NCI-H526 treated with DMSO at 0.1 percent for 48 hours (cell line): Measurements from ENCODE around the gene HMOX1.
"Not testable (repeated sequence)": the region's sequence is repeated elsewhere in the genome, so short reads cannot be mapped to it uniquely, and the experiment has no call there.

Experiments used
- DNase-seq: peaks from one replicate; lab custom pipeline; 2025; lab: John Stamatoyannopoulos, UW

Gene HMOX1

DNA sequence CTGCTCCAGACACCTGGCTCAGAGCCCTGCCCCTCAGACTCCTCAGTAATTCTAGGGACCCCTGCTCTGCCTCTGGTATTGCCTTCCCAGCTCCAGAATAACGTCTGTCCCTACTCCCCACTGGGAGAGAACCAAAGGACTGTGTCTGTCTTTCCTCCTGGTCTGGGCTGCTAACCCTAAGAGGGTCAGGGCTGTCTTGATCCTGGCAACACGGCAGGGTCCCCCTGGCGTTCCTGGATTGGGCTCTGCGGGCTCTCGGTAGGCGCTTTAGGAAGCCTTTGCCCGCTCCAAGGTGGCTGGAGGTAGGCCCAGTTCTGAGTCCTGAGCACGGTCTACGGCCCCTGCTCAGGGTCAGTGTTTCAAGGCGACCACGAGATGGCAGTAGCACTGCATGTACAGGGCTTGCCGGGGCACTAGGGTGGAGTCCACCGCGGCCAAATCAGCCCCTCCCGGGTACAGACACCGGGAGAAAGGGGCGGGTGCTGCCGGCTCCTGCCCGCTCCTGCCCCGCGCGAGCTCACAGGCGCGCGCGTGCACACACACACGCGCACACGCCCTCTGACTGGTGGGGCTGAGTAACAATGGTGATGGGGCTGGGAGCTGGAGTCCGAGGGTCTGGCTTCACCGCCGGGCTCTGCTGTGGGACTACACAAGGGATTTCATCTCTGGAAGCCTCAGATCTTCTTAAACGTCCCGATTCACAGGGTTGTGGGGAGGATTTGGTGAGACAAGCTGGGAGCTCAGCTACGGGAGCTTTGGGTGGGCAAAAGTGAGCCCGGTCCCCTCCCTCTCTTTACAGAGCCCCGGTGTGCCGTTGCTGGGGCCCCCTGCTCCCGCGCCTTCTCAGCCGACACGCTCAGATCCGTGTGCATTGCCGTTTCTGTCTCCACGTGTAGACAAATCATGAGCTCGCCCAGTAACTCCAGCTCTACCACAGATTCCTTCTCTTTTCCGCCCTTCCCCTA is 30.1 kb upstream of the HMOX1 start:
- DNase-seq, result peak; percentile 63

DNA sequence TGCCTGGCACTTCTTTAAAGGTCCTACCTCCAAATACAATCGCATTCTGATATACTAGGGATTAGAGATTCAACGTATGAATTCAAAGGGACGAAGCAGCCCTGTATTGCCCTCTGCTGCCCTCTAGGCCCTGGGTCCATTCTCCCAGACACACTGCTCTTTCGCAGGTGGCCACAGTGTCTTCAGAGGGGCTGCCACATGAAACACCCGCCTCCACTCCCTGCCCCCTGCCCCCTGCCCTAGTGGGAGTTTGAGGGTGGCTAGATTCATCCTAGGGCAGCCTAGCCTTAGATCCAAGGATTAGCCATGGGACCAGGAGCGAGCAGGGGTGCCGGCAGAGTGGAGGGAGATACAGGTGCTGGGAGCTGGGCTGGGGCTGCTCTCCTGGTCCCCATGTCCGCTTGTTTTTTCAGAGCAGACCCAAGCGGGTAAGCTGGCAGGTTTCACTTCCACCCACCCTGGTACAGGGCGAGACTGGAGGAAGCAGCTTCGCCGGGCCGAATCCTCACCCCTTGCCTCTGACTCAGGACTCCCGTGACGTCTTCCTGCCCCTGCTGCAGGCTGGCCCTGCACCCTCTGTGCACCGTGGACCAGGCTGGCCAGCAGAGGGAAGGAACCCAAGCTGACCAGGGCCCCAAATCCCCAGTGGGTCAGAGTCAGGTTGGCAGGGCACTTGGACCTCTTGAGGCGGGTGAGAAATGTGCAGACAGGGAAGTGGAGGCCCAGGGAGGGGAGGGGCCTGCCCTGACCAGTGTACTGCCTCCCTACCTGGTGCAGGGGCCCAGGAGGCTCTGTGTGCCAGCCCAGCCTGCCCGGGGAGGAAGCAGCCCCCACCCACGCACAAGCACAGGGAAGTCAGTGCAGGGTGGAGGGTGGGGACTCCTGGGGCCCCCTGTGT is 28.4 kb upstream of the HMOX1 start:
- DNase-seq, result no peak

- no peak for DNase-seq
Observed at GRCh38 chr22:35353318-35353717, 27.6 kb upstream of the HMOX1 start.

DNA sequence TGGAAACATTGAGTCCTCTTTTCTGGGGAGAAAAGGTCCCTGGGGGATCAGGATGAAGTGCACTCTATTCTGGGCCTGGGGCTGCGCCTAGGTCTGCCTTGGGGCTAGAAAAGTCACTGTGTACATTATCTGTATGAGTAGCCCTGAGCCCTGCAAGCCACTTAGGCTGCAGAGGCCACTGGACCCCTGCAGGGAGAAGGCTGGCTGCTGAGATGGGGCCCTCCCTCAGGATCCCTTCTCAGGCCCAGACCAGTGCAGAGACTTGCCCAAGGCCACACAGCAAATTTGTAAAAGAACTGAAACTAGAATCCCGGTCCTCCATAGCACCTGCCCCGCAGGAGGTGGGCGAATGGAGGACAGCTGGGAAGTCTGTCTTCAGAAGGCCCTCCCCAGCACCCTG is 26.8 kb upstream of the HMOX1 start:
- no peak for DNase-seq

- no peak for DNase-seq
Observed at GRCh38 chr22:35357883-35358621, 22.8 kb upstream of the HMOX1 start.

DNA sequence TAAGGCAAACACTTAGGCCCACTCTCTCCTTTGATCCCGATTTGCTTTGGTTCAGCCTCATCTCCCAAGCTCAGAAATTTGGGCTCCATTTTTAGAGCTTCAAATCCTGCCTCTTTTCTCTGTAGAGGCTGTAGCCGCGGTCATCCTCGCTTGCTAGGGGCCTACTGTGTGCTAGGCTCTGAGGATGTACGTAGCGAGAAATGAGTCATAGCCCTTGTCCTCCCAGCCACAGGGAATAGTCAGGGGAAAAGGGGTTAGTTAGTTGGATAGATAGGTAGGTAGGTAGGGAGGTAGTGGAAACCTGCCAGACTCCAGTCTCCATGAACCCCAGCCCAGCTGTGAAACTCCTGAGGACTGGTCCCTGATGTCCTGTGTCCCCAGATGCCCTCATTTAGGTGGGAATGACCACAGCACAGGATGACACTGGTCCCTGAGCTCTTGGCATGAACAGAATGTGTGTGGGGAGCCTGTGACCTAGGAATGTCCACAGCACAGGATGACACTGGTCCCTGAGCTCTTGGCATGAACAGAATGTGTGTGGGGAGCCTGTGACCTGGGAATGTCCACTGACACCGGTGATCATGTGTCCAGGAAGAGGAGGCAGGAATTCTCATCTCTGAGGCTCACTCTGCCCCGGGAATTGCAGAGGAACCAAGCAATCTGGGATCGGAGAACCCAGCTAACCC is 21.4 kb upstream of the HMOX1 start:
- DNase-seq, result no peak

DNA sequence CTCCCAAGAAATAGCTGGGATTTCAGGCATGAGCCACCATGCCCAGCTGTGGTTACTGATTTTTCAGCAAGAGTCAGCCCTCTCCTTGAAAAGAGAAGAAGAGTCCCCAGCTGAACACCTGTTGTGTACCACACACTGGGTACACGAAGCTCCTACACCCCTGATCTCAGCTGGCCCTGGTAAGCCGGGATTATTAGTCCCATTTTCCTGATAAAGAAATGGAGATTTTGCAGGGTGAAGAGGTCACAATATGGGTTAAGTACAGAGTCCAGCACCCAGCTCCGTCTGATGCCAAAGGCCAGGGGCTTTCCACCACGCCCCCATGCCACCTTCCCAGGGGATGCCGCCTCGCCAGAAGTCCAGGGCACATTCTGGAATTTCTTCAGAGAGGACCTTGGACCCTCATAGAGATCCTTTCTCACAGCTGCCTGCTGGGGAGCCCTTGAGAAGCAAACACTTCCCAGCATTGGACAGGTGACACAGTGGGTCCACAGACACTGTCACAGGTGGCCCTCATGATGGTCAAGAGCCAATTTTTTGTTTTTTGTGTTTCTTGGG is 19.8 kb upstream of the HMOX1 start:
- DNase-seq, result no peak

GRCh38 chr22:35363566-35364086 is 17.3 kb upstream of the HMOX1 start:
- no peak for DNase-seq

- not testable (repeated sequence) for DNase-seq
Observed at GRCh38 chr22:35364230-35364629, 16.7 kb upstream of the HMOX1 start.

DNA sequence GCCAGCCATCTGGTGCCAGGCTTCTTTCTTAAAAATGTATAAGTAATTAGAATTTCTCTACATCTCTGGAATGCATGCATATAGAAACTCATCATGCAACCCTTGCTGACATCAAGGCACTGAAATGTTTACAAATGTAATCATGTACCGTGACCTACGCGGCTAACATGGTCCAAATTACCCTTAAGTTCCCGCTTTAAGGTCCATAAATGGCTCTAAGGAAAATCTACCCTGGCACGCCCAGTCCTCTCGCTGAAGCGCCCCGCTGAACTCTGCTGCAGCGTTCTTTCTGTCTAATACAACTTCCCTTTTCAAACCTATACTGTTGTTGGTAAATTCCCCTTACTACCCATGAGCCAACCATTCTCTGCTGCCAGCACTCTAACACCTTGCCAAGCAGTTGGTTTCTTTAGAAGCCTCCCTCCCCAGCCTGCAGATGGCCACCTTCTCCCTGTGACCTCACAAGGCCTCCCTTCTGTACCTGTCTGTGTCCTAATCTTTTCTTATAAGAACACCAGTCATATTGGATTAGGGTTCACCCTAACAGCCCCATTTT is 13.5 kb upstream of the HMOX1 start:
- no peak for DNase-seq

GRCh38 chr22:35368386-35368785 is 12.5 kb upstream of the HMOX1 start:
- no peak for DNase-seq

- DNase-seq, result no peak
Observed at GRCh38 chr22:35369996-35370395, 10.9 kb upstream of the HMOX1 start.

GRCh38 chr22:35373781-35374180 is 7.1 kb upstream of the HMOX1 start:
- no peak for DNase-seq

DNA sequence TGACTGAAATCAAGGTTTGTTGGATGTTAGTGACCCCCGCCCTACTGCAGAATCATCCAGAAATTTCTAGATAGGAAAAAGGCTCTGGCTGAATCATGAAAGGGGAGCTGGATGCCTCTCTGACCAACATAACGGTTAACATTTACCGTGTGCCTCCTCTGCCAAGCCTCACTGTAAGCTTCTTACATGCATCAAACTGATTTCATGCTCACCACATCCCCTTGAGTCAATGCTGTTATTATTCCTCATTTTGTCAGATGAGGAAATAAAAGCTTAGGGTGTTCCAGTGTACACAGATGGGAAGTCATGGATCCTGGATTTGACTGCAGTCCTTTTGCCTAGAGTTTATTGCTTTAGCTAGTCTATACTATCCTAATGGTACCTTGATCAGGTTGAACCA is 5.9 kb upstream of the HMOX1 start:
- DNase-seq, result no peak

GRCh38 chr22:35375526-35375925 is 5.4 kb upstream of the HMOX1 start:
- DNase-seq, result no peak

DNA sequence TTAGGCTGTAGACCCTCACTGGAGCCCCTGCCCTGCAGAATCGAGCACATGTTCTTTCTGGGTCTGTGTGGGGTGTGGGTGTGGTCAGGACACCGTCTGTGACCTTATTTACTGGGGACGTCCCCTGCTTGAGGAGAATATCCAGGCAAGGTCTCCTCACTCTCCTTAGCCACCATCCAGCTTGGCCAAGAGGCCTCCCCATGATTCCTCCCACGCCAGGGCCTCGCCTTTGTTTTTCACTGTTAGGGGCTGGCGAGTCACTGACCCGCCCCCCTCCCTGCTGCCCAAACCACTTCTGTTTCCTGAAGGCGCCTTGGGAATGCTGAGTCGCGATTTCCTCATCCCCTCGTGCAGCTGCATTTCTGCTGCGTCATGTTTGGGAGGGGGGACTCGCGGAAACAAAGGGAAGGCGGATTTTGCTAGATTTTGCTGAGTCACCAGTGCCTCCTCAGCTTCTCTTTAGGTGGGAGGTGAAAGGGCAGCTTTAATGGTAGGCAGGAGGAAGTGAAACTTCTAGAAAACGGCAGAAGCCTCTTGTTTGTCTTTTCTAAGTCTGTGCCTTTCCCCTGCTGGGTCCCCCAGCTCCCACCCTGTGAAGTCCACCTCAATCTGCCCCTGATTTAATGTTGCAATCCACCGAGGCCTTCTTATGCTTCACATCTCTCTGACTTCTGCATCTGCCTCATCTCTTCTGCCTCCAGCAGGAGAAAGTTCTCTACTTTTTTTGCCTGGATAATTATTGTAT is 4.0 kb upstream of the HMOX1 start:
- peak; percentile 21 for DNase-seq

DNA sequence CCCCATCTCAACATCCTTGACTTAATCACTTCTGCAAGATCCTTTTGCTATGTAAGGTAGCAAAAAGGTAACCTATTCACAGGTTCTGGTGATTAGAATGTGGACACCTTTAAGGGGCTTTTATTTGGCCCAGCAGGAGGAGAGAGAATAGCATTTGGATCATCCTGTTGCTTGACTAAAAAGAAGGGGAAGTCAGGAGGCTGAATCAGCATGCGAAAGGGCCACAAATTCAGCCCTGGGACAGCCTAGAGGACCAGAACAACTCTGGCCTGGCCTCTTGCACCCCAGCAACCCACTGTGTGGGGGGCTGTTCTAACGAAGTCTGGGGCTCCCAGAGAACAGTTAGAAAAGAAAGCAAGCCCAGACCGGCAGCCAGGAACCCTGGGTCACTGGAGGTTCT is 3.2 kb upstream of the HMOX1 start:
- DNase-seq, result no peak

DNA sequence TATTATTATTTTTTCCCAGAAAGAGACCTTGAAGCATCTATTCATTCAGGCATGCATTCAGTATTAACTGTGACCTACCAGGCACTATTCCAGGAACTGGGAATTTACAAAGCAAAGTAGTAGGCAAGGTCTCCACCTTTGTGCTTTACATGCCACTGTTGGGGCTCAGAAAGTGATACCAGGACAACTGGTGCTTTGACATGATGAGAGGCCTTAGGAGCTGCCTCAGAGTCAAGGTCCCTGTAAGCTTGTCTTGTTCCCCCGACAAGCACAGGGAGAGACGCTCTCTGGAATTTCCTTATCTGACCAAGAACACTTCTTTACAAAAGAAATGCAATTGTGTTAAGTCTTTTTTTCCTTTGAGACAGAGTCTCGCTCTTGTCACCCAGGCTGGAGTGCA is 2.3 kb upstream of the HMOX1 start:
- DNase-seq, result no peak

GRCh38 chr22:35379146-35379993 is 1.5 kb upstream of the HMOX1 start:
- no peak for DNase-seq
